GM19043 (cell line): Measurements from ENCODE around the gene COG6.

Source experiments
- ATAC-seq: cut with Tn5 transposase; IDR thresholded peaks from one replicate; pipeline ENCODE4 v1.9.1; 2021; ENCODE audit warnings: low read depth; ENCODE audit not compliant: unreplicated experiment

The COG6 gene

GRCh38 chr13:39767791-39768517 lies 112.5 kb downstream of the COG6 start:
- ATAC-seq, result no peak

GRCh38 chr13:39768962-39769361 lies 113.5 kb downstream of the COG6 start:
- no peak for ATAC-seq

- no peak for ATAC-seq
These were observed 115.0 kb downstream of the COG6 start for GRCh38 chr13:39770221-39771090.

GRCh38 chr13:39773833-39774232 lies 118.4 kb downstream of the COG6 start:
- ATAC-seq, result no peak

GRCh38 chr13:39776439-39776838 lies 121.0 kb downstream of the COG6 start:
- no peak for ATAC-seq

- ATAC-seq, result no peak
These were observed 121.6 kb downstream of the COG6 start for GRCh38 chr13:39777021-39777420.

GRCh38 chr13:39777527-39778061 lies 122.1 kb downstream of the COG6 start:
- no peak for ATAC-seq

- no peak for ATAC-seq
These were observed 124.1 kb downstream of the COG6 start for GRCh38 chr13:39779337-39780265.

GRCh38 chr13:39780711-39781110 lies 125.2 kb downstream of the COG6 start:
- ATAC-seq, result no peak

GRCh38 chr13:39781381-39781780 lies 125.9 kb downstream of the COG6 start:
- no peak for ATAC-seq

- no peak for ATAC-seq
These were observed 127.6 kb downstream of the COG6 start for GRCh38 chr13:39783051-39783450.

GRCh38 chr13:39784347-39784746 lies 128.9 kb downstream of the COG6 start:
- no peak for ATAC-seq

- ATAC-seq, result no peak
These were observed 130.6 kb downstream of the COG6 start for GRCh38 chr13:39786091-39786490.

- ATAC-seq, result no peak
These were observed 131.6 kb downstream of the COG6 start for GRCh38 chr13:39787086-39787487.

GRCh38 chr13:39788102-39788501 lies 132.6 kb downstream of the COG6 start:
- no peak for ATAC-seq

GRCh38 chr13:39789451-39789850 lies 134.0 kb downstream of the COG6 start:
- ATAC-seq, result no peak
